ENCODE measurements around the gene TMEM203. TPM values are rescaled to one million over a fixed set of nuclear protein-coding genes. Genes with fewer than 3 reads are reported as not detected.

Gene TMEM203
- polyA plus RNA-seq, 1 of the 3 experiments (the other 2 are of a cell fraction), result 55.6 TPM

DNA sequence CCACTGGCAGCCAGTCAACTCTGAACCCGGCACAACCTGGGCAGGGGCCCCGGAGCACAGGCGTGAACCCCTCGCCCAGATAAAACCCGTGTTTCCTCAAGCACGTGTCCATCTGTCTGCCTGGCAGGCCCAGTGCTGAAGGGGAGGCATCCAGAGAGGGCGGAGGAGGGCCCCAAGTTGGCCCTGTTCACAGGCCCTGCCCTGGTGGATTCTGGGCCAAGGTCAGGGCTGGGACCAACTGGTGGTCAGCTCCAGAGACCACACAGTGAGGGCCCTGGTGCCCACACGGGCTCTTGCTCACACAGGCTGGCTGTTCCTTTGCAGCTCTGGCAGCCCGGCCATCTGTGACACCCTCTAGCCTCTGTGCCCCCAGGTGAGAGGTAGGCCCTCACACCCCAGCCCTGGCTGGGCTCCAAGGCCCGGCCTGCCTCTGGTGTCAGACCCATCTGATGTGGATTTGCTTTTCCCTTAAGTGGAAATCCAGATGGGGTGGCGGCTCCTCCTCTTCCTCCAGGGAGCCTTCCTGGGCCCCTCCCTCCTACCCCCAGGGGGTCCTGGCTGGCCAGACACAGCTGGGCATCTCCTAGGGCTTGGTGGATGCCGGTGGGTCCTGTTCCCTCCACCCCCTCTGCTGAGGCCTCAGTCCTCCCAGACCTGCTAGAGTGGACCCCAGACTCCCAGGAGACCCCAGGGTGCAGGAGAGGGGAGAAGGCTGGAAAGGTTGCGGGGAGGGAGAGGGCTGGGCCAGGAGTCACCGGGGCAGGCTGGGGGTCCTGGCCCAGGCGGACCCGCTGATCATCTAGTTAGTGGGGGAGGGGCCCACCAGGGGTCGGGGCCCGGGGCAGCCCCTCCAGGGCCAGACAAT is 45.1 kb upstream of the TMEM203 start:
- H3K9me2 ChIP-seq, result no peaks in the 10 kb centered on the region
- no peaks in the 10 kb centered on the region for H3K36me3 ChIP-seq (replicated peaks in 1 of 2; ENCODE audit: control insufficient read depth in 1 of 2, insufficient read depth in 2 of 2, low read length in 1 of 2)
- H3K27me3 ChIP-seq (ENCODE audit: insufficient read depth), result no peaks in the 10 kb centered on the region
- peaks cover 0 to 14% of the 10 kb centered on the region in 2 experiments; a peak in 1 of 4 replicates for H3K4me1 ChIP-seq (ENCODE audit: control insufficient read depth in 1 of 2, insufficient read depth in 2 of 2, low read depth in 1 of 2, low read length in 1 of 2)
- no peak overlapping the region for H3K27ac ChIP-seq (ENCODE audit: low read depth in 2 of 2, low read length in 1 of 2)
- no peak overlapping the region for H3K4me3 ChIP-seq (ENCODE audit: low read depth in 2 of 2, low read length in 1 of 2)
- DNase-seq, result no peak
- no peaks in the 10 kb centered on the region for H3F3A ChIP-seq (replicated peaks; ENCODE audit: insufficient read depth)
- POLR2A ChIA-PET, result interaction anchor here (1.9 kb wide), 1 partner anchor 10 kb away, joined by 11 read pairs; the partner anchor contains the start of gene TUBB4B
- H3K9me3 ChIP-seq, result no peaks in the 10 kb centered on the region
- H4K20me1 ChIP-seq (ENCODE audit: insufficient read depth), result no peaks in the 10 kb centered on the region
- no peak overlapping the region for H3K9ac ChIP-seq
- WGBS (ENCODE audit: low lambda C conversion rate), result 90% methylated on average over 9 of the region's 18 CpGs
- no peak overlapping the region for H2AFZ ChIP-seq (ENCODE audit: low read depth)
- TF ChIP-seq MEF2A (IDR thresholded peaks at IDR 0.05; ENCODE audit: borderline replicate concordance, low read depth), result no peak
- no peak for TF ChIP-seq USF1 (IDR thresholded peaks at IDR 0.05; ENCODE audit: borderline replicate concordance, low read depth)
- no peak for TF ChIP-seq RXRA (IDR thresholded peaks at IDR 0.05; ENCODE audit: borderline replicate concordance, low read depth)
- no peak for TF ChIP-seq GATA2 (CRISPR knock-in tag; IDR thresholded peaks at IDR 0.05)
- TF ChIP-seq TEAD4 (IDR thresholded peaks at IDR 0.05; ENCODE audit: borderline replicate concordance, insufficient read depth), result no peak
- TF ChIP-seq RCOR1 (IDR thresholded peaks at IDR 0.05; ENCODE audit: low read length), result no peak
- TF ChIP-seq FOSL2 (IDR thresholded peaks at IDR 0.05; ENCODE audit: borderline replicate concordance, low read depth), result no peak
- no peak for TF ChIP-seq SMC3 (IDR thresholded peaks at IDR 0.05; ENCODE audit: low read depth, low read length)
- TF ChIP-seq JUND (IDR thresholded peaks at IDR 0.05), result no peak
- TF ChIP-seq FOXM1 (IDR thresholded peaks at IDR 0.05; ENCODE audit: low read depth), result no peak
- no peak for TF ChIP-seq RFX5 (IDR thresholded peaks at IDR 0.05; ENCODE audit: low read length)
- TF ChIP-seq, protein P1, sequence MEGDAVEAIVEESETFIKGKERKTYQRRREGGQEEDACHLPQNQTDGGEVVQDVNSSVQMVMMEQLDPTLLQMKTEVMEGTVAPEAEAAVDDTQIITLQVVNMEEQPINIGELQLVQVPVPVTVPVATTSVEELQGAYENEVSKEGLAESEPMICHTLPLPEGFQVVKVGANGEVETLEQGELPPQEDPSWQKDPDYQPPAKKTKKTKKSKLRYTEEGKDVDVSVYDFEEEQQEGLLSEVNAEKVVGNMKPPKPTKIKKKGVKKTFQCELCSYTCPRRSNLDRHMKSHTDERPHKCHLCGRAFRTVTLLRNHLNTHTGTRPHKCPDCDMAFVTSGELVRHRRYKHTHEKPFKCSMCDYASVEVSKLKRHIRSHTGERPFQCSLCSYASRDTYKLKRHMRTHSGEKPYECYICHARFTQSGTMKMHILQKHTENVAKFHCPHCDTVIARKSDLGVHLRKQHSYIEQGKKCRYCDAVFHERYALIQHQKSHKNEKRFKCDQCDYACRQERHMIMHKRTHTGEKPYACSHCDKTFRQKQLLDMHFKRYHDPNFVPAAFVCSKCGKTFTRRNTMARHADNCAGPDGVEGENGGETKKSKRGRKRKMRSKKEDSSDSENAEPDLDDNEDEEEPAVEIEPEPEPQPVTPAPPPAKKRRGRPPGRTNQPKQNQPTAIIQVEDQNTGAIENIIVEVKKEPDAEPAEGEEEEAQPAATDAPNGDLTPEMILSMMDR (IDR thresholded peaks at IDR 0.05), result no peak
- TF ChIP-seq NRF1 (IDR thresholded peaks at IDR 0.05; ENCODE audit: low read depth, low read length), result no peak
- no peak overlapping the region for H3K4me2 ChIP-seq
- H3K79me2 ChIP-seq (ENCODE audit: insufficient read depth), result peaks cover 4% of the 10 kb centered on the region
- CTCF ChIA-PET, result interaction anchor here (1.7 to 8.2 kb wide), 3 partner anchors 11 to 52 kb away, joined by 4 to 38 read pairs (median 7); partner anchors contain the start of gene NRARP

DNA sequence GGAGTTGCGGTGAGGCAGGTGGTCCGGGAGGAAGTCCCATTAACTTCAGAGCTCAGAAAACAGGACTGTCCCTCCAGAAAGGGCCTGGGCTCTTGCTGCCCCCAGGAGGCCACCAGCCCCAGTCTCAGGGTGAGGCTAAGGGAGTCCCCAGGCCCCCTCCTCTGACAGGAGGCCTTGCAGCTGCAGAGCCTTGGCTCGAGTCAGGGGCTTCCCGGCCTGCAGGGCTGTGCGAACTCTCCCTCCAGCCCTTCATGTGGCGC is 42.4 kb upstream of the TMEM203 start:
- Histone ChIP-seq H3K27me3 (ENCODE audit: insufficient read depth) (no peaks in the 10 kb centered on the region), H4K20me1 (ENCODE audit: insufficient read depth) (peaks cover 16% of the 10 kb centered on the region), H3K9me3 (no peaks in the 10 kb centered on the region), H3K4me2 (no peak overlapping the region), H2AFZ (ENCODE audit: low read depth) (no peak overlapping the region), H3F3A (replicated peaks; ENCODE audit: insufficient read depth) (peaks cover 7% of the 10 kb centered on the region), H3K9ac (no peak overlapping the region), H3K9me2 (no peaks in the 10 kb centered on the region), H3K79me2 (ENCODE audit: insufficient read depth) (peaks cover 14% of the 10 kb centered on the region), H3K27ac (ENCODE audit: low read depth in 2 of 2, low read length in 1 of 2) (no peak overlapping the region), H3K36me3 (replicated peaks in 1 of 2; ENCODE audit: control insufficient read depth in 1 of 2, insufficient read depth in 2 of 2, low read length in 1 of 2) (peaks cover 5 to 9% of the 10 kb centered on the region in 2 experiments), H3K4me1 (ENCODE audit: control insufficient read depth in 1 of 2, insufficient read depth in 2 of 2, low read depth in 1 of 2, low read length in 1 of 2) (peaks cover 5 to 11% of the 10 kb centered on the region in 2 experiments; a peak in 1 of 4 replicates), H3K4me3 (ENCODE audit: low read depth in 2 of 2, low read length in 1 of 2) (no peak overlapping the region)
- DNase-seq, result no peak
- 80% methylated on average over 3 of the region's 6 CpGs for WGBS (ENCODE audit: low lambda C conversion rate)
- TF ChIP-seq TEAD4 (IDR thresholded peaks at IDR 0.05; ENCODE audit: borderline replicate concordance, insufficient read depth), result no peak
- TF ChIP-seq EZH2phosphoT487 (IDR thresholded peaks at IDR 0.05; ENCODE audit: borderline replicate concordance, low read depth), result no peak
- TF ChIP-seq USF1 (IDR thresholded peaks at IDR 0.05; ENCODE audit: borderline replicate concordance, low read depth), result no peak
- no peak for TF ChIP-seq MEF2A (IDR thresholded peaks at IDR 0.05; ENCODE audit: borderline replicate concordance, low read depth)
- no peak for TF ChIP-seq NRF1 (IDR thresholded peaks at IDR 0.05; ENCODE audit: low read depth, low read length)
- no peak for TF ChIP-seq MXI1 (IDR thresholded peaks at IDR 0.05; ENCODE audit: low read depth, low read length)
- no peak for TF ChIP-seq NFIC (IDR thresholded peaks at IDR 0.05; ENCODE audit: borderline replicate concordance)
- CTCF ChIA-PET, result interaction anchor here (1.2 to 8.2 kb wide), 2 partner anchors 11 to 183 kb away, joined by 4 to 38 read pairs; no protein-coding TSS in a partner anchor
- POLR2A ChIA-PET, result no interaction called here
